HG03520 (cell line): ENCODE data around the gene FCHSD2.
"Not testable (repeated sequence)": the region's sequence is repeated elsewhere in the genome, so short reads cannot be mapped to it uniquely, and the experiment has no call there.

Source experiments
- ATAC-seq: cut with Tn5 transposase; IDR thresholded peaks from one replicate; pipeline ENCODE4 v1.9.1; 2021; ENCODE audit warnings: mild to moderate bottlenecking, moderate library complexity; ENCODE audit not compliant: unreplicated experiment

The FCHSD2 gene

GRCh38 chr11:72940417-72940816 is 201.7 kb downstream of the FCHSD2 start:
- ATAC-seq: no peak

GRCh38 chr11:72939031-72939430 is 203.1 kb downstream of the FCHSD2 start:
- ATAC-seq: no peak

- no peak for ATAC-seq
These were observed 204.7 kb downstream of the FCHSD2 start for GRCh38 chr11:72937439-72937838.

GRCh38 chr11:72935700-72936099 is 206.4 kb downstream of the FCHSD2 start:
- ATAC-seq: no peak

- ATAC-seq: no peak
These were observed 210.0 kb downstream of the FCHSD2 start for GRCh38 chr11:72932132-72932570.

- ATAC-seq: no peak
These were observed 212.1 kb downstream of the FCHSD2 start for GRCh38 chr11:72930008-72930407.

- no peak for ATAC-seq
These were observed 212.9 kb downstream of the FCHSD2 start for GRCh38 chr11:72929256-72929655.

- ATAC-seq: no peak
These were observed 214.7 kb downstream of the FCHSD2 start for GRCh38 chr11:72927380-72927779.

GRCh38 chr11:72926076-72926475 is 216.0 kb downstream of the FCHSD2 start:
- no peak for ATAC-seq

GRCh38 chr11:72925656-72926055 is 216.5 kb downstream of the FCHSD2 start:
- ATAC-seq: no peak

- ATAC-seq: no peak
These were observed 217.4 kb downstream of the FCHSD2 start for GRCh38 chr11:72924568-72925190.

- ATAC-seq: no peak
These were observed 220.9 kb downstream of the FCHSD2 start for GRCh38 chr11:72921028-72921716.

GRCh38 chr11:72920001-72920400 is 222.1 kb downstream of the FCHSD2 start:
- no peak for ATAC-seq

GRCh38 chr11:72918851-72919250 is 223.3 kb downstream of the FCHSD2 start:
- ATAC-seq: no peak

GRCh38 chr11:72912253-72912652 is 229.9 kb downstream of the FCHSD2 start:
- no peak for ATAC-seq

GRCh38 chr11:72909558-72910388 is 232.3 kb downstream of the FCHSD2 start:
- not testable (repeated sequence) for ATAC-seq

GRCh38 chr11:72908032-72908676 is 234.0 kb downstream of the FCHSD2 start:
- ATAC-seq: no peak

GRCh38 chr11:72904016-72904415 is 238.1 kb downstream of the FCHSD2 start:
- ATAC-seq: no peak

GRCh38 chr11:72901374-72901773 is 240.7 kb downstream of the FCHSD2 start:
- no peak for ATAC-seq

- no peak for ATAC-seq
These were observed 242.1 kb downstream of the FCHSD2 start for GRCh38 chr11:72900013-72900412.

- ATAC-seq: no peak
These were observed 242.9 kb downstream of the FCHSD2 start for GRCh38 chr11:72899238-72899637.
